Left lung (tissue), 10 donors: ENCODE data around the gene GATB. TPM values are rescaled to one million over a fixed set of nuclear protein-coding genes. Genes with fewer than 3 reads are reported as not detected.

ENCODE experiments used
- ATAC-seq: fragments of 200-7000 bp; cut with Tn5 transposase; one replicate; pipeline ENCODE4 v1.9.1; 2020; ENCODE audit warnings: moderate library complexity
- DNase-seq, 4 donors: peaks; one replicate each; pipeline ENCODE4 v3.0.0-alpha.2; 2013 to 2020
- H3K27ac ChIP-seq, 2 donors: fragments of 200-600 bp; sonication (generic) in 1 of 2; one replicate each; pipeline versions ENCODE4 v1.5.0 to v1.8.0; 2020 to 2021
- H3K27me3 ChIP-seq, 2 donors: fragments of 200-600 bp; sonication (generic) in 1 of 2; one replicate each; pipeline versions ENCODE4 v1.5.0 to v1.8.0; 2020 to 2021
- H3K36me3 ChIP-seq, 2 donors: fragments of 200-600 bp; sonication (generic) in 1 of 2; one replicate each; pipeline versions ENCODE4 v1.5.0 to v1.8.0; 2020 to 2021
- H3K4me1 ChIP-seq, 2 donors: fragments of 200-600 bp; one replicate each; pipeline ENCODE4 v1.8.0; 2021
- H3K4me3 ChIP-seq, 2 donors: fragments of 200-600 bp; sonication (generic) in 1 of 2; one replicate each; pipeline versions ENCODE4 v1.5.0 to v1.8.0; 2020 to 2021; ENCODE audit warnings: mild to moderate bottlenecking in 1 of 2
- H3K9me3 ChIP-seq, 2 donors: fragments of 200-600 bp; sonication (generic) in 1 of 2; one replicate each; pipeline versions ENCODE4 v1.5.0 to v1.8.0; 2020 to 2021
- intact Hi-C, 2 donors: fragments of 100-400 bp; cut with DNase I; formaldehyde crosslinking; loops; one replicate each; pipeline versions ENCODE4 v1.11.2 to v1.14.2; 2022
- polyA plus RNA-seq, 6 donors: library from polyadenylated mRNA; unstranded; fragments of 120-200 nt; gene quantifications; one replicate each; pipeline ENCODE4 v1.2.1, GENCODE V29; 2013; ENCODE audit not compliant: insufficient read length in 6 of 6
- total RNA-seq, 2 donors: library from RNA; stranded (reverse); fragmentation: NEBNext Ultra II Directional; extraction: Animal tissue kit (Norgen Biotek cat#: 25700); gene quantifications; one replicate each; pipeline ENCODE4 v1.2.1, GENCODE V29; 2021
- TF ChIP-seq, protein P1 (sequence below), 2 donors: fragments of 200-600 bp; sonication (generic) in 1 of 2; IDR thresholded peaks; one replicate each; pipeline versions ENCODE4 v1.5.0 to v1.8.0; 2021; ENCODE audit warnings: antibody characterized with exemption in 2 of 2
- donor health status: DM: no; HTN: yes; CAD: no.
- donor health status: DM: no; HTN: no; CAD: no.

Gene GATB
- total and polyA plus RNA-seq, 8 donors: 12.9 to 22.2 (median 18.8) TPM

DNA sequence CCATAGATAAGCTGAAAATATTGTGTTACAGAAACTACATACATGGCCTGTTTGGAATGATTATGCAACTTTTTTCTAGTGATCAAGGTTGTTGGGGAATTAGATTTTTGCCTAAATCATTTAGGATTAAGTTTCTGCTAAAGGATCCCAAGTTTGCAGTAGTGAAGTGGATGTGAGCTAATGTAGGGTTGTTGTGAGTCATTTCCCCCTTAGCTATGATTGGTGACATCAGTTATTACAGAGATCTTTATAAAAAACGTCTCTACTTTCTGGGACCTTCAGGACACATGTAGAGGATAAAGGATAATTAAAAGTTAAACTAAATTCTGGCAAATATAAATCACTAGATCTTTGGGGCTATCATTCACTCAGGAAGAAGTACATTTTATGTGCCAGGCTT lies 133.3 kb downstream of the GATB start:
- intact Hi-C loops: no loop called here
- H3K27me3 ChIP-seq: no peaks in the 10 kb centered on the region
- H3K9me3 ChIP-seq: no peaks in the 10 kb centered on the region
- TF ChIP-seq, protein P1, sequence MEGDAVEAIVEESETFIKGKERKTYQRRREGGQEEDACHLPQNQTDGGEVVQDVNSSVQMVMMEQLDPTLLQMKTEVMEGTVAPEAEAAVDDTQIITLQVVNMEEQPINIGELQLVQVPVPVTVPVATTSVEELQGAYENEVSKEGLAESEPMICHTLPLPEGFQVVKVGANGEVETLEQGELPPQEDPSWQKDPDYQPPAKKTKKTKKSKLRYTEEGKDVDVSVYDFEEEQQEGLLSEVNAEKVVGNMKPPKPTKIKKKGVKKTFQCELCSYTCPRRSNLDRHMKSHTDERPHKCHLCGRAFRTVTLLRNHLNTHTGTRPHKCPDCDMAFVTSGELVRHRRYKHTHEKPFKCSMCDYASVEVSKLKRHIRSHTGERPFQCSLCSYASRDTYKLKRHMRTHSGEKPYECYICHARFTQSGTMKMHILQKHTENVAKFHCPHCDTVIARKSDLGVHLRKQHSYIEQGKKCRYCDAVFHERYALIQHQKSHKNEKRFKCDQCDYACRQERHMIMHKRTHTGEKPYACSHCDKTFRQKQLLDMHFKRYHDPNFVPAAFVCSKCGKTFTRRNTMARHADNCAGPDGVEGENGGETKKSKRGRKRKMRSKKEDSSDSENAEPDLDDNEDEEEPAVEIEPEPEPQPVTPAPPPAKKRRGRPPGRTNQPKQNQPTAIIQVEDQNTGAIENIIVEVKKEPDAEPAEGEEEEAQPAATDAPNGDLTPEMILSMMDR (IDR thresholded peaks at IDR 0.05): no peak
- H3K27ac ChIP-seq: no peak overlapping the region
- ATAC-seq (no peak), DNase-seq (no peak)
- no peaks in the 10 kb centered on the region for H3K4me1 ChIP-seq
- no peaks in the 10 kb centered on the region for H3K36me3 ChIP-seq
- no peak overlapping the region for H3K4me3 ChIP-seq

DNA sequence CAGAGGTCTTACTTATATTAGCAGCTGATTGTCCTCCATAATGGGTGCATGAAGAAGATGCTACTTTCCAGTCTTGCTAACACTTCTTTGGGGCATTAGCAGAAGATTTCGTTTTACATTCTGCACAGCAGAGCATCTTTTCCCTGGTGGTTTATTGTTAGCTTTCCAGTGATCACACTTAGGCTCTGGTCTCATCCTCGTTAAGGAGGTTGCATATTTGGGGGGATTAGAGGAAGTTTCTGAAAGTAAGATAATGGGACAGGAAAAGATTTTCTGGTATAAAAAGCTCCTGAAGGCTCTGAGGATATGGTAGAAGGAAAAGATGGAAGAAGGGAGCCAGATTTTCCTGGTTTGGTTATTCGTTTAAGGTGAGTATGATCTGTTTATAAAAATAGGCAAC lies 134.1 kb downstream of the GATB start:
- Histone ChIP-seq H3K36me3 (no peaks in the 10 kb centered on the region), H3K27me3 (no peaks in the 10 kb centered on the region), H3K4me3 (no peak overlapping the region), H3K27ac (no peak overlapping the region), H3K4me1 (no peaks in the 10 kb centered on the region), H3K9me3 (no peaks in the 10 kb centered on the region)
- intact Hi-C loops: no loop called here
- ATAC-seq (no peak), DNase-seq (no peak)
- TF ChIP-seq, protein P1 (IDR thresholded peaks at IDR 0.05): no peak

DNA sequence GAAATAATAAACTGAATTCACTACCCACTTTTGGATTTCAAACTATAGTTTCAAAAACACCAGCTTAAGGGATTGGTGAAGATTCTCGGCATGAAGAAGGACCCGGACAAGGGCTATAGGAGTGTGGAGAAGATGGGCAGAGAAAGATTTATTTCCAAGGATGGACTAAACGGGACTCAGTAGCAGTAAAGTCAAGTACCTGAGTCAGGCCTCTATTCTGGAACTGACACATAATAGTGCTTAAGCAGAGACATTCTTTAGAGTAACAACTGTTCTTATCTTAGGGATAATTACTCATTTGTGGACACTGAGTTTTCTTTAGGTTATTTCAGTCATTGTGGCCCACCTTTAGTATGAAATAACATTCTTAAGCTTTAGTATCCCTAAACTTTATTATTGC lies 134.6 kb downstream of the GATB start:
- ATAC-seq: peak; percentile 12
- DNase-seq: no peak
- Histone ChIP-seq H3K4me1 (no peaks in the 10 kb centered on the region), H3K27me3 (no peaks in the 10 kb centered on the region), H3K27ac (no peak overlapping the region), H3K36me3 (no peaks in the 10 kb centered on the region), H3K9me3 (no peaks in the 10 kb centered on the region), H3K4me3 (no peak overlapping the region)
- intact Hi-C loops: no loop called here
- TF ChIP-seq, protein P1 (IDR thresholded peaks at IDR 0.05): no peak

DNA sequence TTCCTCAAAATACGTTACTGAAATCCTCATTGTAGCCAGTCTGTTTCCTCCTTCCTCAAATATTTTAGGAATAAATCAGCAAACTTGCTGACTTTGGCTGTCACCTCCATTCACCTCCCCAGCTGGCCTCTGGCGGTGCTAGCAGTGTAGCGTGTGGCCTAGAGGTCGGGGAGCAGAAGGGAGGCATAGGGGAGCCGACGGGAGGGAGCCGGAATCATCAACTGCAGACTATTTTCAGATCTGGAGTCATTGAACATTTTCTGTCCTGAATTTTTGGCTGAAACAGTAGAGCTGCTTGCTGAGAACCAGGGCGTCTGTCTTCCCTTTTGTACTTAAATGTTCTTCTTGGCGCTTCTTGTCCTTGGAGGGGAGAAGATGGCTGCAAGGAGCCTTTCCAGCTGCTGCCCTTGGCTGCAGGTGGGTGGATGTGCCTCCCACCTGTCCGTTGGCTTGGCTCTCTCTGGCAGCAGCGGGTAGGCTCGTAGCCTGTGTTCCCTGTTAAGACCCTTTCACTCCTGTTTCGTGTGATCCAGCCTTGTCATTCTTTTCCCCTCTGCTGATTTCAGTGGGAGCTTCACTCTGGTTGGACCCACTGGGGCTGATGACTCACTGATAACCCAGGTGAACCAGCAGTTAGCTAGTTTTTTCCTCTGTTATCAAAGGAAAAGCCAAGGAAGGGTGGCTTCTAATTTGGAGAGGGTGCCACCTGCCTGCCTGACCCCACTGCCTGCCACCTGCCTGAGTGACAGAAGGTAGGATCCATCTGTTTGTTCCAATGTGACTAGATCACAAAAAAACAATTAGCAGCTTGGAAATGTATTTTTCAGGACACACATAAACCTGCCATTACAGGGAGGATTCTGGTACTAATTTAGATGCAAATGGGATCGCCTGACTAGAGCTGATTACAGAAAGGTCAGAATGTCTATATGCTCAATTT lies 135.9 kb downstream of the GATB start:
- intact Hi-C loops: no loop called here
- TF ChIP-seq, protein P1 (IDR thresholded peaks at IDR 0.05): no peak
- H3K4me3 ChIP-seq: no peak overlapping the region
- no peaks in the 10 kb centered on the region for H3K27me3 ChIP-seq
- DNase-seq (no peak), ATAC-seq (no peak)
- no peaks in the 10 kb centered on the region for H3K4me1 ChIP-seq
- H3K27ac ChIP-seq: no peak overlapping the region
- H3K36me3 ChIP-seq: no peaks in the 10 kb centered on the region
- no peaks in the 10 kb centered on the region for H3K9me3 ChIP-seq
